ENCODE results near the gene LDLRAD4.

- TF ChIP-seq, protein P1, sequence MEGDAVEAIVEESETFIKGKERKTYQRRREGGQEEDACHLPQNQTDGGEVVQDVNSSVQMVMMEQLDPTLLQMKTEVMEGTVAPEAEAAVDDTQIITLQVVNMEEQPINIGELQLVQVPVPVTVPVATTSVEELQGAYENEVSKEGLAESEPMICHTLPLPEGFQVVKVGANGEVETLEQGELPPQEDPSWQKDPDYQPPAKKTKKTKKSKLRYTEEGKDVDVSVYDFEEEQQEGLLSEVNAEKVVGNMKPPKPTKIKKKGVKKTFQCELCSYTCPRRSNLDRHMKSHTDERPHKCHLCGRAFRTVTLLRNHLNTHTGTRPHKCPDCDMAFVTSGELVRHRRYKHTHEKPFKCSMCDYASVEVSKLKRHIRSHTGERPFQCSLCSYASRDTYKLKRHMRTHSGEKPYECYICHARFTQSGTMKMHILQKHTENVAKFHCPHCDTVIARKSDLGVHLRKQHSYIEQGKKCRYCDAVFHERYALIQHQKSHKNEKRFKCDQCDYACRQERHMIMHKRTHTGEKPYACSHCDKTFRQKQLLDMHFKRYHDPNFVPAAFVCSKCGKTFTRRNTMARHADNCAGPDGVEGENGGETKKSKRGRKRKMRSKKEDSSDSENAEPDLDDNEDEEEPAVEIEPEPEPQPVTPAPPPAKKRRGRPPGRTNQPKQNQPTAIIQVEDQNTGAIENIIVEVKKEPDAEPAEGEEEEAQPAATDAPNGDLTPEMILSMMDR (IDR thresholded peaks at IDR 0.05; ENCODE audit: borderline replicate concordance, extremely low read depth, low read length, poor library complexity, severe bottlenecking) = no peak
- TF ChIP-seq EZH2 (IDR thresholded peaks at IDR 0.05; ENCODE audit: borderline replicate concordance, low read depth, low read length, severe bottlenecking) = no peak
These were observed 40.4 kb downstream of the LDLRAD4 start for GRCh38 chr18:13258921-13259320.

Measured in DND-41 (cell line).